Endothelial cell of hepatic sinusoid (primary cell): Measurements from ENCODE around the gene RIIAD1.
"Not testable (repeated sequence)": the region's sequence is repeated elsewhere in the genome, so short reads cannot be mapped to it uniquely, and the experiment has no call there.

Source experiments
- in situ Hi-C: cut with HindIII; loops from 2 replicates; pipeline ENCODE4 v1.10.0; 2017; ENCODE audit warnings: low sequenced_read_pairs

RIIAD1 gene

DNA sequence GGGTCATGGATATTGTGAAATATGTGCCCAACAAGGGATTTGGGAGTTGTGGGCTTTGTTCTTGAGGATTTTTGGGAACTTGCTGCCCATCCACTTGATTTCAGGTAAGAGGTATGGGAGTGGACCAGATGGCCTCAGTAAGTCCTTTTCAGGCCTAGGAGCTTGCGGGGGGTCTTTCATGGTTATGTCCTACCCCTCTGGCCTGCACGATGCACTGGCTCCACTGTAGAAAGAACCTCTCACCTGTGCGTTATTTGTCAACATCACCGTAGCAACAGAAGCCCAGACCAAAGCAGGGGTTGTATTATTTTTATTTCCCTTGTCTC lies 8.6 kb downstream of the RIIAD1 start:
- in situ Hi-C loops = loop anchor here (5.0 kb wide), 1 partner anchor 243 kb away; no protein-coding TSS in a partner anchor

DNA sequence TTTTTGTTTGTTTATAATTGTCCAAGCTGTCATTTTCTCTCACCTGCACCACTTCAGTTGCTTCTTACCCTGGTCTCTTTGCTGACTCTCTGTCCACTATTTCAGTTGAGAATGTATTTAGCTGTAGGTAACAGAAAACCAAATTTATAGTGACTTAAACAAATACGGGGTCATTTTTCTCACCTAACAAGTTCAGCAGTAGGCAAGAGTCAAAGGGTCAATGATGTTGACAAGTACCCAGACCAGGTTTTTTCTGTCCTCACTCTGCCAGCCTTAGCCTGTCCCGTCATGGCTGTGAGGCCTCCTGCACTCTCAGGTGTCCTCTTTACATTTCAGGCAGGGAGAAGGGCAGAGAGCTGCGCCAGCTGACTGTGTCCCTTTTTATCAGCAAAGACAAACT lies 11.8 kb downstream of the RIIAD1 start:
- in situ Hi-C loops = no loop called here

DNA sequence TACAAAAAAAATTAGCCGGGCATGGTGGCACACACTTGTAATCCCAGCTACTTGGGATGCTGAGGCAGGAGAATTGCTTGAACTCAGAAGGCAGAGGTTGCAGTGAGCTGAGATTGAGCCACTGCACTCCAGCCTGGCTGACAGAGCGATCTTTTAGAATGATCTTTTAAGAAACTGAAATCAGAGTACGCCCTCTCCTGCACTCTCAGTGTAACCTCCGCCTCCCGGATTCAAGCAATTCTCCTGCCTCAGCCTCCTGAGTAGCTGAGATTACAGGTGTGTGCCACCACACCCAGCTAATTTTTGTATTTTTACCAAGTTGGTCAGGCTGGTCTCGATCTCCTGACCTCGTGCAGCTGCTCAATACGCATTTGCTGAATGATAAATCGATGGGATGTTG lies 12.7 kb downstream of the RIIAD1 start:
- in situ Hi-C loops = not testable (repeated sequence)

DNA sequence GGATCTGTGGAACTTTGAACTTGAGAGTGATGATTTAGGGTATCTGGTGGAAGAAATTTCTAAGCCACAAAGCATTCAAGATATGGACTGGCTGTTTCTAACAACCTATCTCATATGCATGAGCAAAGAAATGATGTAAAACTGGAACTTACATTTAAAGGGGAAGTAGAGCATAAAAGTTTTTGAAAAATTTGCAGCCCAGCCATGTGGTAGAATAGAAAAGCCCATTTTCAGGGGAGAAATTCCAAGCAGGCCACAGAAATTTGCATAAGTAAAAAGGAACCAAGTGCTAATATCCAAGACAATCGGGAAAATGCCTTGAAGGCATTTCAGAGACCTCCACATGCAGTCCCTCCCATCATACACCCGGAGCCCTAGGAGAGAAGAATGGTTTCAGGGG lies 15.7 kb downstream of the RIIAD1 start:
- in situ Hi-C loops = no loop called here

DNA sequence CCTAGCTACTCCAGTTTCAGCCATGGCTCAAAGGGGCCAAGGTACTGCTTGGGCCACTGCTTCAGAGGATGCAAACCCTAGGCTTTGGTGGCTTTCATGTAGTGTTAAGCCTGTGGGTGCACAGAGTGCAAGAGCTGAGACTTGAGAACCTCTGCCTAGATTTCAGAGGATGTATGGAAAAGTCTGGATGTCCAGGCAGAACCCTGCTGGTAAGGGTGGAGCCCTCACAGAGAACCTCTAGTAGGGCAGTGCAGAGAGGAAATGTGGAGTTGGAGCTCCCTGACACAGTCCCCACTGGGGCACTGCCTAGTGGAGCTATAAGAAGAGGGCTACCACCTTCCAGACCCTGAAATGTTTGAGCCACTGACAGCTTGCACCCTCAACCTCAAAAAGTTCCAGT lies 16.2 kb downstream of the RIIAD1 start:
- in situ Hi-C loops = no loop called here

DNA sequence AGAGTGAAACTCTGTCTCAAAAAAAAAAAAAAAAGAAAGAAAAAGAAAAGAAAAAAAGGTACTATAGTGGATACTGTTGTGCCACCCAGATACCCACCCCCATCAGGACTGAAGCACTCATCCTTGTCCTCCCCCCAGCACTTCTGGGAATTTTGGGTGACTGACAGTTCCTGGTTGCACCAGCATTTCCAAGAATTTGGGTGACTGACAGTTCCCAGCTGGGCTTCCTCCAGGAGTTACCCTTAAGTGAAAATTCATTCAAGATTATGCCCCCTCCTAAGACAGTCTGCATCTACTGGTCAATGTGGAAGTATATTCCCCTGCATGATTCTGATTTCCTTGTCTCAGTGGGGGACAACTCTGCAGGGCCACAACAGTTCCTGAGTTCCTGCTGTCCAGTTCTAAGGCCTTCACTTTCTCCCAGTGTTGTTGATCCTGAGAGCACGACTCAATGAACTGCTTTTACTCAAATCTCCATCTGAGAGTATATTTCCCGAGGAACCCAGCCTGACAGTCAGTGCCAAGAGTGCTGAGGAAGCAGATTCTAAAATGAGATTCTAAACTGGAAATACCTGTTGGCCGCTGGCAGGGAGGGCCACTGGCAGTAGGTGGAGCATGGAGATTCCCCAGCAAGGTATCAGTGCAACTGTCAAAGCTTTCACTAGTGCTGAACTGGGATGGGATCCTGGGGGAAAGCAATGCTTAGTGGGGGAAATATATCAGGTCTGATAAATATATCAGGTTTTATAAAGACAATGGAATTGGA lies 18.5 kb downstream of the RIIAD1 start:
- in situ Hi-C loops = loop anchor here (5.0 kb wide), 1 partner anchor 98 kb away; the partner anchor contains the start of gene C2CD4D

- in situ Hi-C loops = loop anchor here (5.0 kb wide), 1 partner anchor 96 kb away; the partner anchor contains the start of gene C2CD4D
These were observed 20.2 kb downstream of the RIIAD1 start for GRCh38 chr1:151741516-151741915.

- in situ Hi-C loops = loop anchor here (5.0 kb wide), 1 partner anchor 51 kb away; the partner anchor contains the start of gene LINGO4
These were observed 35.0 kb downstream of the RIIAD1 start for GRCh38 chr1:151756291-151756690.

DNA sequence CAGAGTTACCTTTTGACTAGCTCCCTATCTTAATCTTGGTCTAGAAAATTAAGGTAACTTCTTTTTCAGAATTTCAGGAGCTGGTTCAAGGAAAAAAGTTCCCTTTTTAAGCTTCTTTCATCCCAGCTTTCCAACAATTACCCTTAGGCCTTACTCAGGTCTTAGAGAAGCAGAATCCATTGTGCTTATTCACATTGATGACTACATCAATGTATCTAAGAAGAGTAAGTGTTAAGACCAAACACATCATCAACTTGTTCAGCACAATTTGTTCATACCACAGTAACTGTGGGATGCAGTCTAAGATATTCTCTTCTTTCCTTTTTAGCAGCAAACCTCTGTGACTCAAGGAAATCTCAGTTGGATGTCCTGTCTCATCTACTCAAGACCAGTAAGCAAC lies 37.9 kb downstream of the RIIAD1 start:
- in situ Hi-C loops = loop anchor here (5.0 kb wide), 1 partner anchor 48 kb away; the partner anchor contains the start of gene LINGO4

GRCh38 chr1:151760597-151761385 lies 39.5 kb downstream of the RIIAD1 start:
- in situ Hi-C loops = no loop called here

DNA sequence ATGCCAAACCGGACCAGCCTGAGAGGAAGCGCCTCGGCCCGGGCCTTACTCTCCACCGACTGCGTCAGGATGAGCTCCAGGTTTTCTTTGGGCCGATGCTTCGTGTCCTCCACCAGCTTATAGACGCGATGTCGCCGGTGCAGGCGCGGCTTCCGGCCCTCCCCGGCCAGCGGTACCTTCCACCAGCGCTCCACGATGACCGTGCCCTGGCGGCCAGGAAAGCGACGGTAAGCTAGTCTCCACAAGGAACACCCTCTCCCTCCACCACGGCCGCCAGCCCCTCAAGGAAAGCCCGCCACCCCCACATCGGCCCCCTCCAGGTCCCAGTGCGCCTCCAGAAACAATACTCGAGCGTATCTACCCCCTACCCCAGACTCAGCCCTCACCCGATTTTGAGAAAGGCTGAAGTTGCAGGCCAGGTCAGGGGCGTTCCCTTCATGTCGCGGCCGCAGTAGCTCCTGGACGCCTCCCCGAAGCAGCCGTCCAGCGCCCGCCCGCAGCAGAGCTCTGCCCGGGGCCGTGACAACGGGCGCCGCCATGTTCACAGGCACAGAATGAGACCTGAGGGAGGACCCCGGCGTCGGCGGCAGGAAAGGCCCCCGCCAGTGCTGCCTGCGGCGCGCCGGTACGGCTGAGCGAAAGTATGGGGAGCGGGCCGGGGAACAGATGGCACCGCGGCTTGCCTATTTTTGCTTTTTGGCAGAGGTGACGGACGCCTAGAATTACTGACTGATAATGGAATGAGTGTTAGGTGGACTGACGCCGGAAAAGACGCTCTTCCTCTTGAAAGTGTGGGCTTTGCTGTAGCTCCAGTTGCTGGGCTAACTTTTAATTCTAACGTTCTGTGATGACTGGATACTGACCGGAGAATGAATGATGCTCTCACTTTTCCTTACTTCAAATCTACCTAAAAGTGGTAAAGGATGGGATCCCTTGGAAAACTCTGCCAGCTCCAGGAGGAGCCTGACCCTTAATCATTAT lies 41.9 kb downstream of the RIIAD1 start, which contains the start of gene MRPL9:
MRPL9 (minus strand) TSS at position 556 of the 981 bp plus-strand sequence; CDS start at position 539, 17 bp downstream.
- in situ Hi-C loops = no loop called here

GRCh38 chr1:151763990-151764389 lies 42.7 kb downstream of the RIIAD1 start:
- in situ Hi-C loops = no loop called here

DNA sequence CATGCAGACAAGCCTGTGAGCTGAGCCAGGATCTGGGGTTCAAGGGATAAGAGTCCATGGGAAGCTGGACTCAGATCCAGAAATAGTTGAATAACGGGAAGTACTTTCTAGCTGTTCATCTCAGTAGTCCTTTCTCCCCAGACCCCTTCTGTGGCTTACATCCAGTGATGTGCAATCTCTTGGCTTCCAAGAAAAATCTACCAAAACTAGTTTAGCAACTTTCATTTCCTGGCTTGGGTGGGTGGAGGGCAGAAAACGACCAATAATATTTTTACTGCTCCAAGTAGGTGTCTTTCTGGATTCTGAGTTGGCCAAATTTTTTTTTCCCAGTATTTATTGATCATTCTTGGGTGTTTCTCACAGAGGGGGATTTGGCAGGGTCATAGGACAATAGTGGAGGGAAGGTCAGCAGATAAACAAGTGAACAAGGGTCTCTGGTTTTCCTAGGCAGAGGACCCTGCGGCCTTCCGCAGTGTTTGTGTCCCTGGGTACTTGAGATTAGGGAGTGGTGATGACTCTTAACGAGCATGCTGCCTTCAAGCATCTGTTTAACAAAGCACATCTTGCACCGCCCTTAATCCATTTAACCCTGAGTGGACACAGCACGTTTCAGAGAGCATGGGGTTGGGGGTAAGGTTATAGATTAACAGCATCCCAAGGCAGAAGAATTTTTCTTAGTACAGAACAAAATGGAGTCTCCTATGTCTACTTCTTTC lies 47.2 kb downstream of the RIIAD1 start:
- in situ Hi-C loops = not testable (repeated sequence)

- in situ Hi-C loops = not testable (repeated sequence)
These were observed 47.9 kb downstream of the RIIAD1 start for GRCh38 chr1:151769270-151769669.

DNA sequence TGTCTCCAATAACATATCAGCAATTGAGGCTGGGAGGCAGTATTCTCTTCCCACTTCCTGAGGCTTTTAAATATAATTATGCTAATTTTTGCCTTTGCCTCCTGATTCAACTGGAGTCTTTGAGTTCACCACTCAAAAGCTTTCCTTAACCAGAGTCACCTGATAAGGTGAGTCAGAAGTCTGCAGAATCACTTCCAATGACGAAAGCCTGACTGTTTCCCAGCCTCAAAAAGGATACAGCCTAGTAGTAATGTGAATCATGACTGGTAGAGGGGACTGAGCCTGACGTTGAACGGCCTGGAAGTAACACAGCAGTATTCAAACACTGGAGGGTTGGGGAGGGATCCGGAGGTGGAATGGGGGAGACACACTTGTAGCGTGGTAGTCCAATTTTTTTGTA lies 52.4 kb downstream of the RIIAD1 start:
- in situ Hi-C loops = no loop called here

- in situ Hi-C loops = no loop called here
These were observed 53.1 kb downstream of the RIIAD1 start for GRCh38 chr1:151774256-151774922.

DNA sequence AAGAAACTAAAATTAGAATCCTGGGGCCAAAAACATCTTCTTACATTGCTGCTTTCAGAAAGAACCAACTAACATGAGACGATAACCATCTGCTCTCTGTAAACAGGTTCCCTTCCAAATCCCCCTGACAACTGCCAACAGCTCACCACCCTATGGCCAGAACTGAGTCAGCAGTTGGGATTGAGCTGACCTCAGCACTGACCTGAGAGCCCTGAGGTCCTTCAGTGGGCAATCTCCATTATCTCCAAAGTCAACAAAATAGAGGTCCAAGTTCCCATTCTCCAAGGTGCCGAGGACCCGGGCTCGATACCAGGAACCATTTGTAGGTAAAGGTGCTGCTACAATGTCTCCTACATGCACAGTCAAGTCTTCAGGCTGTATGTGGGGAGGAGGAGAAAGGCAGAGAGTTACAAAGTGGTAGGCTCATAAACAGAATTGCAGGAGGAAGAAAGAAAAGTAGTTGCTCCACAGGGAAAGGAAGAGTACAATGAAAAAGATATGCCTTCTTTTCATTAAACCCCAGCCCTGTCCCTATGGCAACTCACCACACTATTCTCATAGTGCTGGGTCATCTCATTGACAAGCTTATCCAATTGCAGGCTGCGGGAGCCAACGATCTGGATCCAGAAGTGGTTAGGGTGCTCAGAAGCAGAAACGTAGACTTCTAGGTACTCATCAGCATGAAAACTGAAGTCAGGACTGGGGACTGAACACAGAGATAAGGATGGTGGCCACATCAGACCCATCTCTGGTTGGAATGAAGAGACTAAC lies 54.8 kb downstream of the RIIAD1 start:
- in situ Hi-C loops = no loop called here

- in situ Hi-C loops = no loop called here
These were observed 55.3 kb downstream of the RIIAD1 start for GRCh38 chr1:151776665-151777062.

DNA sequence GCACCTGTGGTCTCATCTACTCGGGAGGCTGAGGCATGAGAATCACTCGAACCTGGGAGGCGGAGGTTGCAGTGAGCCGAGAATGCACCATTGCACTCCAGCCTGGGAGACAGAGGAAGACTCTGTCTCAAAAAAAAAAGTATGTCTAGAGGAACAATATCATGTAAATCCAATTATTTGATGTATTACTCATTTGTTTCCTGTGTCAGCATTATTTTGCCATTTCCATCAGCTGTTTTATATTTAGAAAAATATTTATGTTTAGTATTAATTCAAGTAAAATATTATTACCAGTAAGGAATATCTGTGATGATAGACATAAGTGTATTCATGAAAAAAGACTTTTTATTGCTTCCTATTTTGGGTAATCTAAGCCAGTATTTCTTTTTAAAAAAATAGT lies 56.0 kb downstream of the RIIAD1 start:
- in situ Hi-C loops = no loop called here
